BJ (cell line): ENCODE data around the gene KCNC4. TPM values are rescaled to one million over a fixed set of nuclear protein-coding genes. Genes with fewer than 3 reads are reported as not detected.

Experiments used
- CTCF ChIA-PET: fragments of 350-600 bp; formaldehyde crosslinking; extraction: SDS; loops from one replicate; lab custom pipeline; 2021; ENCODE audit warnings: antibody characterized with exemption, inconsistent platforms; lab: Yijun Ruan, JAX
- POLR2A ChIA-PET: fragments of 300-600 bp; sonication (Branson Sonifier 250); formaldehyde crosslinking; extraction: SDS; loops from one replicate; lab custom pipeline; 2021; ENCODE audit warnings: antibody characterized with exemption; lab: Charles Lee
- DNase-seq: peaks from one replicate; pipeline ENCODE4 v3.0.0-alpha.2; 2011; ENCODE audit warnings: low read depth
- H3K27me3 ChIP-seq: 2 replicates; pipeline ENCODE4 v1.6.0; 2011; ENCODE audit warnings: low read length; ENCODE audit not compliant: control insufficient read depth, insufficient read depth
- H3K36me3 ChIP-seq: 2 replicates; pipeline ENCODE4 v1.5.1; 2011; ENCODE audit warnings: low read length; ENCODE audit not compliant: control insufficient read depth, insufficient read depth
- H3K4me3 ChIP-seq: 2 replicates; pipeline ENCODE4 v1.5.1; 2011; ENCODE audit warnings: low read depth, mild to moderate bottlenecking, control low read depth, low read length
- polyA plus RNA-seq: library from polyadenylated mRNA; depleted of rRNA; stranded (reverse); fragments of >200 nt; gene quantifications from 2 replicates; pipeline ENCODE4 v1.2.3, GENCODE V29; 2011
- TF ChIP-seq, protein P1 (sequence below): IDR thresholded peaks from 2 replicates; pipeline ENCODE4 v1.5.1; 2011; ENCODE audit warnings: low read depth, mild to moderate bottlenecking, control low read depth, inconsistent platforms, low read length, moderate library complexity; ENCODE audit not compliant: insufficient read depth

The KCNC4 gene
- polyA plus RNA-seq, 1 experiment, result 2.6 TPM

DNA sequence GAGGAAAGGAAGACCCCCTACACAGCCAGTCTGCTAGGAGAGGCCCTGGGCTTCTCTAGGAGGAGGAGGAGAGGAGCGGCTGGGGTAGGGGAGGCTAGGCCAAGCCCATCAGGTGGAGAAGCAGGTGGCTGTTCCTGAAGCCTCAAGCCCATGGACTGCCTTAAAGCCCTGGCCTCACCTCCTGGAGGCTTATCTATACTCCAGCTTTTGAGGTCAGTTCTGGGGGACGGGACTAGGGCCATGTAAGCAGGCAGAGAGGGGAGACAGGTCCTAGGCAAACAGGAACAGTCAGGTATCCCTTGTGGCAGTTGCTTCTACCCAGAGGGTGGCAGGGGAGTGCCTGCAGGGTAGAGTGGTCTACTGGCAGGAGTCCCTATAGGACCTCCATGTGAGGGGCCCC lies 40.6 kb downstream of the KCNC4 start:
- ChIA-PET CTCF (interaction anchor here (0.6 kb wide), 1 partner anchor 492 kb away, joined by 3 read pairs; no protein-coding TSS in a partner anchor), POLR2A (no interaction called here)
- no peaks in the 10 kb centered on the region for H3K36me3 ChIP-seq
- no peak for DNase-seq
- TF ChIP-seq, protein P1, sequence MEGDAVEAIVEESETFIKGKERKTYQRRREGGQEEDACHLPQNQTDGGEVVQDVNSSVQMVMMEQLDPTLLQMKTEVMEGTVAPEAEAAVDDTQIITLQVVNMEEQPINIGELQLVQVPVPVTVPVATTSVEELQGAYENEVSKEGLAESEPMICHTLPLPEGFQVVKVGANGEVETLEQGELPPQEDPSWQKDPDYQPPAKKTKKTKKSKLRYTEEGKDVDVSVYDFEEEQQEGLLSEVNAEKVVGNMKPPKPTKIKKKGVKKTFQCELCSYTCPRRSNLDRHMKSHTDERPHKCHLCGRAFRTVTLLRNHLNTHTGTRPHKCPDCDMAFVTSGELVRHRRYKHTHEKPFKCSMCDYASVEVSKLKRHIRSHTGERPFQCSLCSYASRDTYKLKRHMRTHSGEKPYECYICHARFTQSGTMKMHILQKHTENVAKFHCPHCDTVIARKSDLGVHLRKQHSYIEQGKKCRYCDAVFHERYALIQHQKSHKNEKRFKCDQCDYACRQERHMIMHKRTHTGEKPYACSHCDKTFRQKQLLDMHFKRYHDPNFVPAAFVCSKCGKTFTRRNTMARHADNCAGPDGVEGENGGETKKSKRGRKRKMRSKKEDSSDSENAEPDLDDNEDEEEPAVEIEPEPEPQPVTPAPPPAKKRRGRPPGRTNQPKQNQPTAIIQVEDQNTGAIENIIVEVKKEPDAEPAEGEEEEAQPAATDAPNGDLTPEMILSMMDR, result no peak
- no peak overlapping the region for H3K4me3 ChIP-seq
- no peaks in the 10 kb centered on the region; the same call in none of the 2 replicates for H3K27me3 ChIP-seq

DNA sequence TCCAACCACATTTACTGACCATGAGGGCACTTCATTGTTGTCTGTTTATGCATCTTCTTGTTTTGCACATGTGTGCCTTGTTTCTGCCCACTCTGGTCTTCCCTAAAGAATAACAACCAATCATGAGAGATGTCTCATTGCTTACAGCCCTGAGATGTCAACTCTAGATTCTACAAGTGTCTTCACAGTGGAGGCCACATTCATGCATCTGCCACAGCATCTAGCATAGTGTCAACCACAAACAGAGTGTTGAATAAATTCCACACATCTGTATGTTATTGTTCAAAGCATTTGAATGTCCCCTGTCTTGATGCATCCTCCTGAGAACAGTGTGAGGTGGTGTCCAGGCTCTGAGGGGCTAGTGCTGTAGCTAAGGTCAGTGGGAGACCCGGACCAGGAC lies 43.1 kb downstream of the KCNC4 start:
- no peak overlapping the region for H3K4me3 ChIP-seq
- POLR2A ChIA-PET, result no interaction called here
- H3K27me3 ChIP-seq, result no peaks in the 10 kb centered on the region; the same call in none of the 2 replicates
- no peak for DNase-seq
- TF ChIP-seq, protein P1, result no peak
- CTCF ChIA-PET, result interaction anchor here (1.3 kb wide), 2 partner anchors 19 to 56 kb away, joined by 4 read pairs; no protein-coding TSS in a partner anchor
- H3K36me3 ChIP-seq, result no peaks in the 10 kb centered on the region

- POLR2A ChIA-PET, result no interaction called here
- no peaks in the 10 kb centered on the region; the same call in none of the 2 replicates for H3K27me3 ChIP-seq
- no peak overlapping the region for H3K4me3 ChIP-seq
- TF ChIP-seq, protein P1, result no peak
- no peaks in the 10 kb centered on the region for H3K36me3 ChIP-seq
- DNase-seq, result no peak
- CTCF ChIA-PET, result interaction anchor here (0.9 to 1.0 kb wide), 3 partner anchors 16 to 58 kb away, joined by 3 read pairs; no protein-coding TSS in a partner anchor
Observed at GRCh38 chr1:110254604-110255391, 44.7 kb downstream of the KCNC4 start.

DNA sequence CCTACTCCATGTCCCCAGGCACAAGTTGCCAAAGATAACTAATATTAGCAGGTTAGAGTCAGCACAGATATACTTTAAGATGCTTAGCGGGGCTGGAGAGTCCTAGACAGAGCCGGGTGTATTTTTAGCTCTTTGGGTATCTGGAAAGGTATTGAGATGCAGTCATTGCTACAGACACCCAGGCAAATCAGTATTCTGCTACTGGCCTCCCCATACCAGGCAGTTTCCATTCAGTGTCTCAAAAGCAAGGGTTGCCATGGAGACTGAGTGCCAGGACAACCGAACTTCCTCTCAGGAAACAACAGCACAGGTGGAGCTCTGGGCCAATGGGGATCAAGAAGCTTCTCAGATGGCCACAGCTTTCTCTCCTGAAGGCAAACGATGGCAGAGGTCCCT lies 45.3 kb downstream of the KCNC4 start:
- Histone ChIP-seq H3K36me3 (no peaks in the 10 kb centered on the region), H3K4me3 (no peak overlapping the region), H3K27me3 (no peaks in the 10 kb centered on the region; the same call in none of the 2 replicates)
- POLR2A ChIA-PET, result no interaction called here
- TF ChIP-seq, protein P1, result no peak
- CTCF ChIA-PET, result interaction anchor here (0.9 to 1.7 kb wide), 4 partner anchors 14 to 48 kb away, joined by 3 to 6 read pairs (median 4); no protein-coding TSS in a partner anchor
- DNase-seq, result no peak

DNA sequence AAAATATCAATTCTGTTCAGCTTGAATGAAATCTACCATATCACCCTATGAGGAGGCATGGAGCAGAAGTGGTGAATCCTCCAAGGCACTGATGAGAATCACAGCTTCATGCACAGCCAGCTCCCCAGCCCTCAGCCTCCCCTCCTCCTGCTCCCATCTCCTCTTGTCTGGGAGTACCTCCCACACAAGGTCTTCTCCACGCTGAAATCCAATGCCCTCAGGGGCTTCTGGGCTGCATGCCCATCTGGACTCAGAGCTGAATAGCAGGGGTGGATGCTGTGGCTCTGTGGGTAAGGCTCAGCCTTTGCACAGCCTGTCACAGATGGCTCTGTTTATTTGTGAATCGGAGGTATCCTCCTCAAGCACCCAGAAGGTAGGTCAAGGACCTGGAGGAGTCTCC lies 48.6 kb downstream of the KCNC4 start:
- ChIA-PET CTCF (interaction anchor here (0.9 kb wide), 1 partner anchor 55 kb away, joined by 3 read pairs; no protein-coding TSS in a partner anchor), POLR2A (no interaction called here)
- no peaks in the 10 kb centered on the region for H3K36me3 ChIP-seq
- no peak overlapping the region for H3K4me3 ChIP-seq
- peaks cover 3% of the 10 kb centered on the region for H3K27me3 ChIP-seq
- TF ChIP-seq, protein P1, result no peak
- DNase-seq, result no peak
